HepG2 (cell line): ENCODE results near the gene IPCEF1. TPM values are rescaled to one million over a fixed set of nuclear protein-coding genes. Genes with fewer than 3 reads are reported as not detected.

Source experiments
- ATAC-seq: fragments of 200-7000 bp; cut with Tn5 transposase; 3 replicates; pipeline ENCODE4 v1.9.1; 2020; ENCODE audit warnings: mild to moderate bottlenecking, moderate library complexity
- BruUV-seq: library from RNA; stranded (reverse); fragments of 400-500 nt; replicated peaks from 2 replicates; lab custom pipeline; 2021; lab: Mats Ljungman, UMichigan
- CTCF ChIA-PET: fragments of 300-600 bp; formaldehyde crosslinking; extraction: SDS; loops from one replicate; lab custom pipeline; 2021; ENCODE audit warnings: low total read pairs, inconsistent platforms, low intra/inter-chr PET ratio; lab: Yijun Ruan, JAX
- POLR2A ChIA-PET: fragments of 350-600 bp; sonication (Branson Sonifier 250); formaldehyde crosslinking; loops from one replicate; lab custom pipeline; 2020; ENCODE audit warnings: antibody characterized with exemption, inconsistent platforms; lab: Yijun Ruan, JAX
- DNase-seq: peaks from one replicate; pipeline ENCODE4 v3.0.0-alpha.2; 2015; ENCODE audit warnings: low spot score
- FAIRE-seq: peaks from 3 replicates; lab custom pipeline; 2011; peaks lifted over from hg19 to GRCh38; lab: Jason Lieb, UNC
- H2AFZ ChIP-seq: one replicate; pipeline ENCODE4 v1.6.1; 2011; ENCODE audit warnings: low read length, inconsistent platforms
- H3K27ac ChIP-seq: fragments of 300-600 bp; 3 replicates; pipeline ENCODE4 v1.8.0; 2011; ENCODE audit warnings: mixed run types, mild to moderate bottlenecking, mixed read lengths, low read length, inconsistent platforms; ENCODE audit not compliant: insufficient read depth; ENCODE audit errors: extremely low read length
- H3K27me3 ChIP-seq, 2 experiments: fragments of 200-600 bp in 1 of 2; 2 replicates in 1 of 2; 3 replicates in 1 of 2; pipeline versions ENCODE4 v1.6.0 to v1.8.0; 2011; ENCODE audit warnings: low read length in 2 of 2, mild to moderate bottlenecking in 2 of 2, moderate library complexity in 2 of 2, inconsistent platforms in 1 of 2; ENCODE audit not compliant: insufficient read depth in 2 of 2, control insufficient read depth in 1 of 2
- H3K36me3 ChIP-seq, 2 experiments: fragments of 200-600 bp in 1 of 2; replicated peaks in 1 of 2; 2 replicates in 1 of 2; 3 replicates in 1 of 2; pipeline versions ENCODE4 v1.5.1 to v1.8.0; 2011; ENCODE audit warnings: low read length in 2 of 2, inconsistent platforms in 1 of 2; ENCODE audit not compliant: insufficient read depth in 2 of 2, control insufficient read depth in 1 of 2
- H3K4me1 ChIP-seq: 2 replicates; pipeline ENCODE4 v1.5.1; 2012; ENCODE audit warnings: low read length, inconsistent platforms; ENCODE audit not compliant: insufficient read depth
- H3K4me2 ChIP-seq: 2 replicates; pipeline ENCODE4 v1.6.0; 2011; ENCODE audit warnings: low read depth, low read length, inconsistent platforms
- H3K4me3 ChIP-seq, 3 experiments: fragments of 200-600 bp in 1 of 3; sonication (generic), shearing (Covaris generic) in 1 of 3; replicated peaks in 1 of 3; 2 replicates each; pipeline ENCODE4 v1.5.1; 2011 to 2016; ENCODE audit warnings: low read length in 3 of 3, inconsistent platforms in 2 of 3, low read depth in 2 of 3, mild to moderate bottlenecking in 2 of 3, control low read depth in 1 of 3, mixed read lengths in 1 of 3; ENCODE audit not compliant: insufficient read depth in 1 of 3
- H3K79me2 ChIP-seq: one replicate; pipeline ENCODE4 v1.6.1; 2011; ENCODE audit warnings: low read length, inconsistent platforms; ENCODE audit not compliant: insufficient read depth
- H3K9ac ChIP-seq: 2 replicates; pipeline ENCODE4 v1.6.0; 2011; ENCODE audit warnings: mild to moderate bottlenecking, low read depth, low read length, inconsistent platforms; ENCODE audit not compliant: insufficient read depth
- H3K9me3 ChIP-seq: 2 replicates; pipeline ENCODE4 v1.5.1; 2012; ENCODE audit warnings: mild to moderate bottlenecking, low read length
- H4K20me1 ChIP-seq: 2 replicates; pipeline ENCODE4 v1.6.0; 2011; ENCODE audit warnings: inconsistent platforms, mild to moderate bottlenecking, low read length, moderate library complexity; ENCODE audit not compliant: insufficient read depth
- ARNT2 ChIP-seq: sonication (generic); formaldehyde crosslinking; IDR thresholded peaks from 2 replicates; pipeline ENCODE4 v1.8.0; 2022; ENCODE audit warnings: mild to moderate bottlenecking, low read depth, missing genetic modification reagents, moderate library complexity
- DR1 ChIP-seq: sonication (generic); formaldehyde crosslinking; IDR thresholded peaks from 2 replicates; pipeline ENCODE4 v1.8.0; 2021; ENCODE audit warnings: mild to moderate bottlenecking, missing genetic modification reagents, inconsistent platforms
- NR1H2 ChIP-seq: sonication (generic); formaldehyde crosslinking; IDR thresholded peaks from 2 replicates; pipeline ENCODE4 v1.8.1; 2022; ENCODE audit warnings: low read depth, missing genetic modification reagents, borderline replicate concordance
- WIZ ChIP-seq: sonication (generic); formaldehyde crosslinking; IDR thresholded peaks from 2 replicates; pipeline ENCODE4 v1.5.1; 2020; ENCODE audit warnings: mild to moderate bottlenecking, missing genetic modification reagents
- ZNF18 ChIP-seq: sonication (generic); formaldehyde crosslinking; IDR thresholded peaks from 2 replicates; pipeline ENCODE4 v1.8.0; 2022; ENCODE audit warnings: mild to moderate bottlenecking, missing genetic modification reagents; ENCODE audit not compliant: insufficient replicate concordance
- ZNF282 ChIP-seq: fragments of 450-650 bp; IDR thresholded peaks from 2 replicates; pipeline ENCODE4 v1.6.1; 2018; ENCODE audit not compliant: partially characterized antibody
- ZNF567 ChIP-seq: sonication (generic); formaldehyde crosslinking; IDR thresholded peaks from 2 replicates; pipeline ENCODE4 v1.8.1; 2023; ENCODE audit warnings: mild to moderate bottlenecking, missing genetic modification reagents, borderline replicate concordance
- WGBS: methylation state at CpG from one replicate; pipeline ENCODE4 v1.1.6; 2017; ENCODE audit warnings: low lambda C conversion rate; 5-methylcytosine and 5-hydroxymethylcytosine counted together
- in situ Hi-C: cut with HindIII; loops from 2 replicates; pipeline ENCODE4 v1.10.0; 2017; ENCODE audit warnings: low pct_unique_long_range_greater_than_20kb; ENCODE audit not compliant: extremely low pct_ligation_motif_present
- intact Hi-C: fragments of 100-400 bp; cut with micrococcal nuclease; formaldehyde crosslinking; loops from one replicate; pipeline ENCODE4 v1.10.0; 2022; ENCODE audit not compliant: unreplicated experiment
- polyA plus RNA-seq, 8 experiments: library from polyadenylated mRNA; depleted of rRNA in 3 of 8; stranded (reverse) in 7 of 8; unstranded in 1 of 8; fragments of >200 nt; fragmentation: Illumina TruSeq in 4 of 8; extraction: Trizol in 4 of 8; gene quantifications; 2 replicates each; pipeline versions ENCODE4 v1.2.1 to v1.2.3, GENCODE V29; 2011 to 2016; ENCODE audit warnings: low read depth in 4 of 8, missing spikeins in 1 of 8, mixed read lengths in 1 of 8; ENCODE audit not compliant: insufficient read depth in 1 of 8
- total RNA-seq, 5 experiments: library from RNA; depleted of rRNA; stranded (reverse); fragments of >200 nt; fragmentation: Illumina TruSeq; extraction: Trizol; gene quantifications; 2 replicates each; pipeline ENCODE4 v1.2.3, GENCODE V29; 2016; ENCODE audit warnings: low read depth in 1 of 5
- TF ChIP-seq, protein P1 (sequence below): sonication (generic); formaldehyde crosslinking; IDR thresholded peaks from 2 replicates; pipeline ENCODE4 v1.4.0; 2020; ENCODE audit warnings: missing genetic modification reagents

IPCEF1 gene
- total and polyA plus RNA-seq, 2 of the 13 experiments (the other 11 are each of a cell fraction or from before 2014, with no cell fraction given): 0.03 TPM; not detected in 1

DNA sequence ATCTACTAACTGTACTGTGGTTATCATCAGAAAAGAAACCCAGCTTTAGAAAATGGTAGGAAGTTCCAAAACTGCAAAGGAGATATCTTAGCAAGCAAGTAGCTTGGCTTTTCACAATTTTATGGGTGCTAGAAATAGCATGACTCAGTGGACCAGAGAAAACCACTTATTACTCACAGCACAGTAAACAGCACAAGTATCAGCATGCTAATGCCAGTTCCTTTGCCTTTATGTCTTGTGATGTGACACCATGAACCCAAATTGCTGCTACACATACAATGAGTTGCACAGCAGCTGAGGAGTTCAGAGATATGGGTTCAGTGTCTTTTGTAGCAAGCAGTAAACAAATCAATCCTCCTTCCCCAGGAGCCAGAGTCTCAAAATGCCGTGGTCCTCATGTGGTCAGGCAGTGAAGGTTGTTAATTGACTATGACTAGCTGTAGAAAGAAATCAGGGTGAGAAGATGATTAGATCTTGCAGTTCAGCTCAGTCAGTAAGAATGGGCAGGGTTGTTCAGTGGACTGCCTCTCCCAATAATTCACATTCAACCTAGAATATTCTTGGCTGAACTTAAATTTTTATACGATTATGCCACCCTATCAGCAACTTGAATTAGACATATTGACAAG, 244.3 kb downstream of the IPCEF1 start:
- WGBS: 0% methylated on average over 2 of the region's 2 CpGs
- no TSS peak for BruUV-seq
- Histone ChIP-seq H4K20me1 (no peaks in the 10 kb centered on the region), H3K27ac (no peak overlapping the region), H3K79me2 (no peaks in the 10 kb centered on the region), H3K4me2 (no peak overlapping the region), H3K36me3 (no peaks in the 10 kb centered on the region), H3K27me3 (peaks cover 0 to 10% of the 10 kb centered on the region in 2 experiments; a peak in 1 of 5 replicates), H2AFZ (no peak overlapping the region), H3K9me3 (no peaks in the 10 kb centered on the region), H3K9ac (no peak overlapping the region), H3K4me1 (no peaks in the 10 kb centered on the region), H3K4me3 (no peak overlapping the region)
- TF ChIP-seq ZNF18 (CRISPR knock-in tag) (no peak), NR1H2 (CRISPR knock-in tag) (no peak), ZNF567 (no peak), WIZ (CRISPR knock-in tag) (no peak), ARNT2 (no peak), DR1 (CRISPR knock-in tag) (no peak), ZNF282 (no peak)
- TF ChIP-seq, protein P1, sequence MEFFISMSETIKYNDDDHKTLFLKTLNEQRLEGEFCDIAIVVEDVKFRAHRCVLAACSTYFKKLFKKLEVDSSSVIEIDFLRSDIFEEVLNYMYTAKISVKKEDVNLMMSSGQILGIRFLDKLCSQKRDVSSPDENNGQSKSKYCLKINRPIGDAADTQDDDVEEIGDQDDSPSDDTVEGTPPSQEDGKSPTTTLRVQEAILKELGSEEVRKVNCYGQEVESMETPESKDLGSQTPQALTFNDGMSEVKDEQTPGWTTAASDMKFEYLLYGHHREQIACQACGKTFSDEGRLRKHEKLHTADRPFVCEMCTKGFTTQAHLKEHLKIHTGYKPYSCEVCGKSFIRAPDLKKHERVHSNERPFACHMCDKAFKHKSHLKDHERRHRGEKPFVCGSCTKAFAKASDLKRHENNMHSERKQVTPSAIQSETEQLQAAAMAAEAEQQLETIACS: no peak
- POLR2A ChIA-PET: no interaction called here
- no peak for ATAC-seq
- in situ Hi-C loops: no loop called here
- DNase-seq: no peak
- CTCF ChIA-PET: no interaction called here
- intact Hi-C loops: no loop called here
- no peak for FAIRE-seq
